ENCODE data around the gene ARHGAP22. TPM values are rescaled to one million over a fixed set of nuclear protein-coding genes. Genes with fewer than 3 reads are reported as not detected.

Gene ARHGAP22
- polyA plus RNA-seq, 1 of the 3 experiments (the other 2 are of a cell fraction), result 12.4 TPM

GRCh38 chr10:48444861-48445841 lies 159.7 kb downstream of the ARHGAP22 start:
- Histone ChIP-seq H3K4me3 (ENCODE audit: low read depth in 2 of 2, low read length in 1 of 2) (no peak overlapping the region), H3K9me2 (no peaks in the 10 kb centered on the region), H3K79me2 (ENCODE audit: insufficient read depth) (no peaks in the 10 kb centered on the region), H3K36me3 (replicated peaks in 1 of 2; ENCODE audit: control insufficient read depth in 1 of 2, insufficient read depth in 2 of 2, low read length in 1 of 2) (no peaks in the 10 kb centered on the region), H3K27me3 (ENCODE audit: insufficient read depth) (no peaks in the 10 kb centered on the region), H4K20me1 (ENCODE audit: insufficient read depth) (peaks cover 29% of the 10 kb centered on the region), H2AFZ (ENCODE audit: low read depth) (no peak overlapping the region), H3K4me1 (ENCODE audit: control insufficient read depth in 1 of 2, insufficient read depth in 2 of 2, low read depth in 1 of 2, low read length in 1 of 2) (peaks cover 12 to 33% of the 10 kb centered on the region in 2 experiments; a peak in 3 of 4 replicates), H3K9me3 (no peaks in the 10 kb centered on the region), H3K27ac (ENCODE audit: low read depth in 2 of 2, low read length in 1 of 2) (peak overlapping the region in 1 of 2 experiments; percentile 36; a peak in 2 of 4 replicates), H3F3A (replicated peaks; ENCODE audit: insufficient read depth) (peaks cover 30% of the 10 kb centered on the region), H3K4me2 (no peak overlapping the region), H3K9ac (no peak overlapping the region)
- DNase-seq, result peak; percentile 70
- ChIA-PET POLR2A (interaction anchor here (1.3 kb wide), 1 partner anchor 10 kb away, joined by 3 read pairs; no protein-coding TSS in a partner anchor), CTCF (interaction anchor here (0.6 to 7.6 kb wide), 34 partner anchors 10 to 319 kb away, joined by 3 to 94 read pairs (median 4); no protein-coding TSS in a partner anchor)
- TF ChIP-seq NFIC (IDR thresholded peaks at IDR 0.05; ENCODE audit: borderline replicate concordance), result peak; percentile 34; the same call in 1 of the 2 replicates
- no peak for TF ChIP-seq NRF1 (IDR thresholded peaks at IDR 0.05; ENCODE audit: low read depth, low read length)
- no peak for TF ChIP-seq YY1 (IDR thresholded peaks at IDR 0.05; ENCODE audit: low read depth)
- TF ChIP-seq EZH2phosphoT487 (IDR thresholded peaks at IDR 0.05; ENCODE audit: borderline replicate concordance, low read depth), result no peak
- WGBS (ENCODE audit: low lambda C conversion rate), result 94% methylated on average over 14 of the region's 20 CpGs

GRCh38 chr10:48444266-48444665 lies 160.6 kb downstream of the ARHGAP22 start:
- Histone ChIP-seq H3K9me2 (no peaks in the 10 kb centered on the region), H3K4me3 (ENCODE audit: low read depth in 2 of 2, low read length in 1 of 2) (no peak overlapping the region), H3K79me2 (ENCODE audit: insufficient read depth) (no peaks in the 10 kb centered on the region), H3K9me3 (no peaks in the 10 kb centered on the region), H3K4me1 (ENCODE audit: control insufficient read depth in 1 of 2, insufficient read depth in 2 of 2, low read depth in 1 of 2, low read length in 1 of 2) (peaks cover 12 to 29% of the 10 kb centered on the region in 2 experiments; a peak in 3 of 4 replicates), H3K4me2 (no peak overlapping the region), H3K36me3 (replicated peaks in 1 of 2; ENCODE audit: control insufficient read depth in 1 of 2, insufficient read depth in 2 of 2, low read length in 1 of 2) (no peaks in the 10 kb centered on the region), H4K20me1 (ENCODE audit: insufficient read depth) (peaks cover 22% of the 10 kb centered on the region), H3K9ac (no peak overlapping the region), H2AFZ (ENCODE audit: low read depth) (no peak overlapping the region), H3F3A (replicated peaks; ENCODE audit: insufficient read depth) (peaks cover 37% of the 10 kb centered on the region), H3K27ac (ENCODE audit: low read depth in 2 of 2, low read length in 1 of 2) (peak overlapping the region in 1 of 2 experiments; percentile 36; a peak in 2 of 4 replicates), H3K27me3 (ENCODE audit: insufficient read depth) (no peaks in the 10 kb centered on the region)
- peak; percentile 75 for DNase-seq
- ChIA-PET POLR2A (no interaction called here), CTCF (interaction anchor here (0.6 to 7.6 kb wide), 30 partner anchors 11 to 320 kb away, joined by 3 to 94 read pairs (median 4); no protein-coding TSS in a partner anchor)
- 58% methylated on average over 2 of the region's 2 CpGs for WGBS (ENCODE audit: low lambda C conversion rate)
- no peak for TF ChIP-seq TAF1 (IDR thresholded peaks at IDR 0.05; ENCODE audit: borderline replicate concordance, low read depth, low read length)
- TF ChIP-seq IRF3 (IDR thresholded peaks at IDR 0.05; ENCODE audit: low read depth, low read length), result no peak
- no peak for TF ChIP-seq FOSL2 (IDR thresholded peaks at IDR 0.05; ENCODE audit: borderline replicate concordance, low read depth)
- no peak for TF ChIP-seq YY1 (IDR thresholded peaks at IDR 0.05; ENCODE audit: low read depth)
- peak; percentile 34; the same call in 1 of the 2 replicates for TF ChIP-seq CTCF (IDR thresholded peaks at IDR 0.05)
- TF ChIP-seq FOXJ3 (CRISPR knock-in tag; IDR thresholded peaks at IDR 0.05), result no peak
- TF ChIP-seq NFIC (IDR thresholded peaks at IDR 0.05; ENCODE audit: borderline replicate concordance), result no peak
- TF ChIP-seq GATA2 (CRISPR knock-in tag; IDR thresholded peaks at IDR 0.05), result peak; percentile 87
- no peak for TF ChIP-seq EZH2phosphoT487 (IDR thresholded peaks at IDR 0.05; ENCODE audit: borderline replicate concordance, low read depth)
- no peak for TF ChIP-seq SIN3A (IDR thresholded peaks at IDR 0.05; ENCODE audit: borderline replicate concordance, low read depth, low read length)
- TF ChIP-seq SMC3 (IDR thresholded peaks at IDR 0.05; ENCODE audit: low read depth, low read length), result peak; percentile 67
- no peak for TF ChIP-seq TCF12 (IDR thresholded peaks at IDR 0.05)
- no peak for TF ChIP-seq RFX5 (IDR thresholded peaks at IDR 0.05; ENCODE audit: low read length)
- no peak for TF ChIP-seq NRF1 (IDR thresholded peaks at IDR 0.05; ENCODE audit: low read depth, low read length)
- TF ChIP-seq PBX3 (IDR thresholded peaks at IDR 0.05), result no peak
- peak; percentile 25 for TF ChIP-seq CHD2 (IDR thresholded peaks at IDR 0.05; ENCODE audit: low read length, partially characterized antibody)
